HepG2 (cell line): ENCODE results near the gene TTBK1. TPM values are rescaled to one million over a fixed set of nuclear protein-coding genes. Genes with fewer than 3 reads are reported as not detected.

ENCODE experiments used
- ATF4 ChIP-seq, 2 experiments: fragments of 450-650 bp in 1 of 2; sonication (generic) in 1 of 2; formaldehyde crosslinking; IDR thresholded peaks; 2 replicates each; pipeline versions ENCODE4 v1.5.0 to v1.8.0; 2020 to 2022; ENCODE audit warnings: mild to moderate bottlenecking in 1 of 2, missing genetic modification reagents in 1 of 2
- ATM ChIP-seq: fragments of 450-650 bp; IDR thresholded peaks from 2 replicates; pipeline ENCODE4 v1.7.1; 2017; ENCODE audit warnings: mild to moderate bottlenecking, borderline replicate concordance
- BCL3 ChIP-seq: sonication (generic); formaldehyde crosslinking; IDR thresholded peaks from 2 replicates; pipeline ENCODE4 v1.5.1; 2020; ENCODE audit warnings: mild to moderate bottlenecking, missing genetic modification reagents, moderate library complexity
- CTCF ChIP-seq: sonication (generic); formaldehyde crosslinking; IDR thresholded peaks from 2 replicates; pipeline ENCODE4 v1.5.0; 2020; ENCODE audit warnings: mild to moderate bottlenecking, missing genetic modification reagents, moderate library complexity
- EZH2 ChIP-seq: conservative IDR thresholded peaks from 2 replicates; pipeline ENCODE4 v1.6.1; 2012; ENCODE audit warnings: mild to moderate bottlenecking, low read depth, low read length, moderate library complexity
- FOXJ3 ChIP-seq: sonication (generic); formaldehyde crosslinking; IDR thresholded peaks from 2 replicates; pipeline ENCODE4 v1.4.0; 2020; ENCODE audit warnings: missing genetic modification reagents, mild to moderate bottlenecking, borderline replicate concordance
- HMG20A ChIP-seq: IDR thresholded peaks from 2 replicates; pipeline ENCODE4 v1.6.1; 2016; ENCODE audit warnings: borderline replicate concordance
- KDM3A ChIP-seq: IDR thresholded peaks from 2 replicates; pipeline ENCODE4 v1.6.1; 2018; ENCODE audit warnings: low read depth, missing compliant biosample characterization
- MAF1 ChIP-seq: sonication (generic); formaldehyde crosslinking; IDR thresholded peaks from 2 replicates; pipeline ENCODE4 v1.5.0; 2020; ENCODE audit warnings: missing genetic modification reagents, borderline replicate concordance
- MED13 ChIP-seq: sonication (generic); formaldehyde crosslinking; IDR thresholded peaks from 2 replicates; pipeline ENCODE4 v1.5.0; 2020; ENCODE audit warnings: missing genetic modification reagents
- NBN ChIP-seq: fragments of 450-650 bp; conservative IDR thresholded peaks from 2 replicates; pipeline ENCODE4 v1.6.1; 2017
- RBFOX2 ChIP-seq: fragments of 200-400 bp; formaldehyde crosslinking; IDR thresholded peaks from 2 replicates; pipeline ENCODE4 v1.6.1; 2017; ENCODE audit warnings: low read depth, mild to moderate bottlenecking, low read length
- REPIN1 ChIP-seq: sonication (generic); formaldehyde crosslinking; IDR thresholded peaks from 2 replicates; pipeline ENCODE4 v1.8.0; 2022; ENCODE audit warnings: missing genetic modification reagents, low read depth, mild to moderate bottlenecking, borderline replicate concordance
- SAP130 ChIP-seq: IDR thresholded peaks from 2 replicates; pipeline ENCODE4 v1.6.1; 2016; ENCODE audit warnings: low read depth
- SKI ChIP-seq: fragments of 450-650 bp; IDR thresholded peaks from one replicate; pipeline ENCODE4 v1.6.1; 2018; ENCODE audit warnings: mild to moderate bottlenecking; ENCODE audit not compliant: partially characterized antibody
- SMAD3 ChIP-seq: sonication (generic); formaldehyde crosslinking; IDR thresholded peaks from 2 replicates; pipeline ENCODE4 v1.4.0; 2020; ENCODE audit warnings: missing genetic modification reagents
- SP1 ChIP-seq, 2 experiments: fragments of 450-650 bp in 1 of 2; sonication (generic) in 1 of 2; formaldehyde crosslinking in 1 of 2; IDR thresholded peaks; 2 replicates each; pipeline versions ENCODE4 v1.4.0 to v1.6.1; 2016 to 2020; ENCODE audit warnings: missing genetic modification reagents in 1 of 2
- ZBTB7A ChIP-seq: sonication (generic); formaldehyde crosslinking; IDR thresholded peaks from 2 replicates; pipeline ENCODE4 v1.8.0; 2022; ENCODE audit warnings: mild to moderate bottlenecking, missing genetic modification reagents
- ZFP91 ChIP-seq: sonication (generic); formaldehyde crosslinking; IDR thresholded peaks from 2 replicates; pipeline ENCODE4 v1.9.0; 2022; ENCODE audit warnings: missing genetic modification reagents, mild to moderate bottlenecking, borderline replicate concordance
- ZNF235 ChIP-seq: sonication (generic); formaldehyde crosslinking; IDR thresholded peaks from 2 replicates; pipeline ENCODE4 v1.8.1; 2023; ENCODE audit warnings: mild to moderate bottlenecking, missing genetic modification reagents, borderline replicate concordance
- ZNF562 ChIP-seq: sonication (generic); formaldehyde crosslinking; IDR thresholded peaks from 2 replicates; pipeline ENCODE4 v1.8.0; 2022; ENCODE audit warnings: missing genetic modification reagents, borderline replicate concordance
- ZNF652 ChIP-seq: IDR thresholded peaks from 2 replicates; pipeline ENCODE4 v1.6.1; 2016; ENCODE audit warnings: low read depth, borderline replicate concordance
- ZNF768 ChIP-seq: sonication (generic); formaldehyde crosslinking; IDR thresholded peaks from 2 replicates; pipeline ENCODE4 v1.4.0; 2020; ENCODE audit warnings: missing genetic modification reagents
- polyA plus RNA-seq, 8 experiments: library from polyadenylated mRNA; depleted of rRNA in 3 of 8; stranded (reverse) in 7 of 8; unstranded in 1 of 8; fragments of >200 nt; fragmentation: Illumina TruSeq in 4 of 8; extraction: Trizol in 4 of 8; gene quantifications; 2 replicates each; pipeline versions ENCODE4 v1.2.1 to v1.2.3, GENCODE V29; 2011 to 2016; ENCODE audit warnings: low read depth in 4 of 8, missing spikeins in 1 of 8, mixed read lengths in 1 of 8; ENCODE audit not compliant: insufficient read depth in 1 of 8
- total RNA-seq, 5 experiments: library from RNA; depleted of rRNA; stranded (reverse); fragments of >200 nt; fragmentation: Illumina TruSeq; extraction: Trizol; gene quantifications; 2 replicates each; pipeline ENCODE4 v1.2.3, GENCODE V29; 2016; ENCODE audit warnings: low read depth in 1 of 5

The TTBK1 gene
- total and polyA plus RNA-seq, 2 of the 13 experiments (the other 11 are each of a cell fraction or from before 2014, with no cell fraction given) = 0.24 to 0.33 TPM

- no peak for TF ChIP-seq SP1 (IDR thresholded peaks at IDR 0.05)
- peak; percentile 79 for TF ChIP-seq SP1 (CRISPR knock-in tag; IDR thresholded peaks at IDR 0.05)
- TF ChIP-seq HMG20A = peak; percentile 100
- TF ChIP-seq ATM = peak; percentile 32; the same call in 1 of the 2 replicates
- peak; percentile 98 for TF ChIP-seq BCL3 (CRISPR knock-in tag)
- no peak for TF ChIP-seq ZNF562 (CRISPR knock-in tag)
- TF ChIP-seq CTCF (CRISPR knock-in tag) = peak; percentile 55
- TF ChIP-seq SKI = peak; percentile 100
- TF ChIP-seq RBFOX2 = 0 out of 2 replicates have a peak, but pooled peaks have one; percentile 15
- peak; percentile 100 for TF ChIP-seq REPIN1 (CRISPR knock-in tag)
- no peak for TF ChIP-seq EZH2
- peak; percentile 99 for TF ChIP-seq ZBTB7A (CRISPR knock-in tag)
- peak; percentile 65; the same call in 1 of the 2 replicates for TF ChIP-seq ZNF652
- peak; percentile 70 for TF ChIP-seq MAF1 (CRISPR knock-in tag)
- peak; percentile 100 for TF ChIP-seq KDM3A (CRISPR knock-in tag)
- TF ChIP-seq ZNF768 (CRISPR knock-in tag) = peak; percentile 91
- TF ChIP-seq NBN = no peak
- TF ChIP-seq ZNF235 = peak; percentile 91; the same call in 1 of the 2 replicates
- TF ChIP-seq ZFP91 (CRISPR knock-in tag) = peak; percentile 97
- peak; percentile 99 for TF ChIP-seq SAP130
- peak; percentile 99 for TF ChIP-seq FOXJ3 (CRISPR knock-in tag)
- peak; percentile 100 for TF ChIP-seq SMAD3
- peak in 1 of 2 experiments; percentile 93; a peak in 2 of 4 replicates for TF ChIP-seq ATF4 (CRISPR knock-in tag; IDR thresholded peaks at IDR 0.05)
- peak; percentile 99 for TF ChIP-seq MED13
Observed at GRCh38 chr6:43267619-43268354, 24.5 kb downstream of the TTBK1 start (continued).
